ENCODE measurements around the gene HDAC4. TPM values are rescaled to one million over a fixed set of nuclear protein-coding genes. Genes with fewer than 3 reads are reported as not detected.

Gene HDAC4
- total RNA-seq, 2 experiments from 2014 or later = 22.6 to 24.5 TPM

- ChIA-PET POLR2A (no interaction called here), CTCF (interaction anchor here (1.6 kb wide), 1 partner anchor 19 kb away, joined by 3 read pairs; no protein-coding TSS in a partner anchor)
- no peaks in the 10 kb centered on the region for H3K9me3 Mint-ChIP-seq
- H3K4me3 Mint-ChIP-seq = no peak overlapping the region
- H3K27me3 Mint-ChIP-seq = no peaks in the 10 kb centered on the region
- ATAC-seq (no peak), DNase-seq (no peak)
- intact Hi-C loops (cut with micrococcal nuclease) = no loop called here
- no peak for TF ChIP-seq CTCF (IDR thresholded peaks at IDR 0.05)
- peaks cover 2% of the 10 kb centered on the region for H3K36me3 Mint-ChIP-seq (ENCODE audit: low read depth)
- H3K4me1 Mint-ChIP-seq (ENCODE audit: low read depth) = no peaks in the 10 kb centered on the region
- no peak overlapping the region for H3K27ac Mint-ChIP-seq
Measured at GRCh38 chr2:239109041-239109927, 291.5 kb downstream of the HDAC4 start.

- Mint-ChIP-seq H3K27me3 (no peaks in the 10 kb centered on the region), H3K9me3 (no peaks in the 10 kb centered on the region), H3K4me1 (ENCODE audit: low read depth) (no peaks in the 10 kb centered on the region), H3K4me3 (no peak overlapping the region), H3K36me3 (ENCODE audit: low read depth) (peaks cover 2% of the 10 kb centered on the region), H3K27ac (no peak overlapping the region)
- ChIA-PET CTCF (interaction anchor here (1.6 kb wide), 1 partner anchor 18 kb away, joined by 3 read pairs; no protein-coding TSS in a partner anchor), POLR2A (no interaction called here)
- intact Hi-C loops (cut with micrococcal nuclease) = no loop called here
- no peak for TF ChIP-seq CTCF (IDR thresholded peaks at IDR 0.05)
- ATAC-seq = no peak
- no peak for DNase-seq
Measured at GRCh38 chr2:239108459-239108858, 292.4 kb downstream of the HDAC4 start.

GRCh38 chr2:239107936-239108335 is 292.9 kb downstream of the HDAC4 start:
- intact Hi-C loops (cut with micrococcal nuclease) = no loop called here
- Mint-ChIP-seq H3K36me3 (ENCODE audit: low read depth) (peaks cover 2% of the 10 kb centered on the region), H3K4me3 (no peak overlapping the region), H3K9me3 (no peaks in the 10 kb centered on the region), H3K4me1 (ENCODE audit: low read depth) (no peaks in the 10 kb centered on the region), H3K27me3 (no peaks in the 10 kb centered on the region), H3K27ac (no peak overlapping the region)
- ChIA-PET CTCF (no interaction called here), POLR2A (no interaction called here)
- DNase-seq (no peak), ATAC-seq (no peak)
- TF ChIP-seq CTCF (IDR thresholded peaks at IDR 0.05) = no peak

- H3K4me1 Mint-ChIP-seq (ENCODE audit: low read depth) = no peaks in the 10 kb centered on the region
- ChIA-PET CTCF (no interaction called here), POLR2A (no interaction called here)
- H3K27ac Mint-ChIP-seq = no peak overlapping the region
- peaks cover 5% of the 10 kb centered on the region for H3K36me3 Mint-ChIP-seq (ENCODE audit: low read depth)
- ATAC-seq (no peak), DNase-seq (no peak)
- H3K9me3 Mint-ChIP-seq = no peaks in the 10 kb centered on the region
- H3K4me3 Mint-ChIP-seq = no peak overlapping the region
- no peaks in the 10 kb centered on the region for H3K27me3 Mint-ChIP-seq
- no peak for TF ChIP-seq CTCF (IDR thresholded peaks at IDR 0.05)
- intact Hi-C loops (cut with micrococcal nuclease) = no loop called here
Measured at GRCh38 chr2:239106966-239107365, 293.9 kb downstream of the HDAC4 start.

- Mint-ChIP-seq H3K27me3 (no peaks in the 10 kb centered on the region), H3K36me3 (ENCODE audit: low read depth) (peaks cover 5% of the 10 kb centered on the region), H3K4me1 (ENCODE audit: low read depth) (no peaks in the 10 kb centered on the region), H3K9me3 (no peaks in the 10 kb centered on the region), H3K27ac (no peak overlapping the region), H3K4me3 (no peak overlapping the region)
- TF ChIP-seq CTCF (IDR thresholded peaks at IDR 0.05) = no peak
- ChIA-PET CTCF (no interaction called here), POLR2A (no interaction called here)
- DNase-seq (peak; percentile 42), ATAC-seq (no peak)
- intact Hi-C loops (cut with micrococcal nuclease) = no loop called here
Measured at GRCh38 chr2:239106314-239106908, 294.4 kb downstream of the HDAC4 start.

All from activated CD8-positive, alpha-beta T cell treated with anti-CD3 and anti-CD28 coated beads for 36 hours (primary cell).